Esophagus muscularis mucosa (tissue), 2 donors: Measurements from ENCODE around the gene ABTB2.

Experiments used
- EP300 ChIP-seq: sonication (generic); formaldehyde crosslinking; IDR thresholded peaks from one replicate; pipeline ENCODE4 v1.6.1; 2017; ENCODE audit warnings: antibody characterized with exemption
- POLR2A ChIP-seq: fragments of 450-650 bp; IDR thresholded peaks from one replicate; pipeline ENCODE4 v1.6.1; 2017; ENCODE audit warnings: antibody characterized with exemption, moderate library complexity, mild to moderate bottlenecking, low read depth

- TF ChIP-seq POLR2A (no peak), EP300 (no peak)
Observed at GRCh38 chr11:34181251-34181650, 176.6 kb downstream of the ABTB2 start.
